Stomach (tissue), 4 donors: ENCODE measurements around the gene ABHD4.

Source experiments
- CTCF ChIP-seq, 7 experiments: fragments of 450-650 bp in 4 of 7; fragments of 200-600 bp in 3 of 7; sonication (generic) in 3 of 7; IDR thresholded peaks; one replicate each; pipeline ENCODE4 v1.5.1; 2016 to 2019; ENCODE audit warnings: antibody characterized with exemption in 7 of 7, control low read depth in 2 of 7, mild to moderate bottlenecking in 1 of 7
- EP300 ChIP-seq: sonication (generic); formaldehyde crosslinking; IDR thresholded peaks from one replicate; pipeline ENCODE4 v1.6.1; 2017; ENCODE audit warnings: antibody characterized with exemption

GRCh38 chr14:22607291-22607690 lies 9.2 kb downstream of the ABHD4 start:
- TF ChIP-seq CTCF (IDR thresholded peaks at IDR 0.05) = no peak
- no peak for TF ChIP-seq EP300
